GM18517 (cell line): ENCODE results near the gene MED15.
"Not testable (repeated sequence)": the region's sequence is repeated elsewhere in the genome, so short reads cannot be mapped to it uniquely, and the experiment has no call there.

ENCODE experiments used
- ATAC-seq: cut with Tn5 transposase; IDR thresholded peaks from one replicate; pipeline ENCODE4 v1.9.1; 2021; ENCODE audit warnings: mild to moderate bottlenecking, moderate library complexity; ENCODE audit not compliant: unreplicated experiment

MED15 gene

DNA sequence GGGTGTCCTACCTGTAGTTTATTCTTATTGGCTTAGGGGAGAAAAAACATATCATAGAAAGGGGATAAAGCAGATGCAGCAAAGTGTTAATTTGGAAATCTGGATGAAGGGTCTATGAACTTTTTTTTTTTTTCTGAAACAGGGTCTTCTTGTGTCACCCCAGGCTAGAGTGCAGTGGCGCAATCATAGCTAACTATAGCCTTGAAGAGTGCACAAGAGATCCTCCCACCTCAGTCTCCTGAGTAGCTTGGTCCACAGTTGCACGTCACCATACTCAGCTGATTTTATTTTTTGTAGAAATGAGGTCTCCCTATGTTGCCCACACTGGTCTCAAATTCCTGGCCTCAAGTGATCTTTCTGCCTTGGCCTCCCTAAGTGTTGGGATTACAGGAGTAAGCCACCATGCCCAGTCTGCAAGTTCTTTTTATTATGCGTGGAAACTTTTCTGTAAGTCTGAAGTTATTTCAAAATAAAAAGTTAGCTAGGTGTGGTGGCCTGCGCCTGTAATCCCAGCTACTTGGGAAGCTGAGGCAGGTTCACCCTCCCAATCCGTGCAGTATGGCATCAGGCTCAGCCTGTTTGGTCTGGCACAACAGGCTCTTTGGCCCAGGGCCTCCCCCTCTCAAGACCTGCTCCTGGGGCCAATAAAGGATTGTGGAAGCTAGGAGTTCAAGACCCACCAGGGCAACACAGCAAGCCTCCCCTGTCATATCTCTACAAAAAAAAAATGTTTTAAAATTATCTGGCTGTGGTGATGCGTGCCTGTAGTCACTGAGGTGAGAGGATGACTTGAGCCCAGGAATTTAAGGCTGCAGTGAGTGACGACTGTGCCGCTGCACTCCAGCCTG, 111.9 kb downstream of the MED15 start:
- ATAC-seq: no peak

- ATAC-seq: not testable (repeated sequence)
Measured at GRCh38 chr22:20619893-20620194, 112.4 kb downstream of the MED15 start.

- ATAC-seq: no peak
Measured at GRCh38 chr22:20621162-20621561, 113.8 kb downstream of the MED15 start.

GRCh38 chr22:20622650-20623339, 115.4 kb downstream of the MED15 start:
- ATAC-seq: no peak

DNA sequence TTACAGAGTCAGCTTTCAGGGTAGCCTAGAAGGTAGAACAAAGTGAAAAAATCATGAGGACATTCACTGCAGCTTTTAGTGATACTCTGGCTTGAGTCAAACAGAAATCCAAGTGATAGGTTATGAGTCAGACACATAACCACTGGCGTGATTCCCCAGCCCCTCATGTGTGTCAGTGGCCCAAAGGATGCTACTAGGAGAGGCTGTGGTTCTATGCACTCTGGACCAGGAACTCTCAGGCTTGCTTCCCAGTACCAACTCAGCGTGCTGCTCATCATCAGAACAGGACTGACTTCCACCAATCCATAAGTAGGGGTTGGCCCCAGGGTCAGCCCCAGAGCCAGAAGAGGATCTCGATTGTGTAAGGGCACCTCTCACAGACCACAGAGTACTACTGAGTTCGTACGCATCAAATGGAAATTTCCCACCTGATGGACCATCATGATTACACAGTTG, 116.8 kb downstream of the MED15 start:
- peak; percentile 64 for ATAC-seq

- no peak for ATAC-seq
Measured at GRCh38 chr22:20625270-20625669, 117.9 kb downstream of the MED15 start.

DNA sequence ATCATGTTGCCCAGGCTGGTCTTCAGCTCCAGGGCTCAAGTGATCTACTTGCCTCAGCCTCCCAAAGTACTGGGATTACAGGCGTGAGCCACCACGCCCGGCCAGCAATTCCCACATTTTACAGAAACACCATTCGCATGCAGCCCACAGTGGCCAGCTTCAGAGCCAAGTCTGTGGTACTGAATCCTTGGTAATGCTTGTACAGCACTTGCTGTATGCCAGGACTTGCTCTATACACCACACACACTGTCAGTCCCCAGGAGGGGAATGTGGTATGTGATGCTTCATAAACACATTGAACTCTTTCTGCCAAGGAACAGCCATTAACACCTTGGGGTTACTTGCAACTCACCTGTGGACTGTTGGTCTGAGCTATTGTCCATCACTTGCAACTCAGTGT, 119.4 kb downstream of the MED15 start:
- ATAC-seq: no peak

DNA sequence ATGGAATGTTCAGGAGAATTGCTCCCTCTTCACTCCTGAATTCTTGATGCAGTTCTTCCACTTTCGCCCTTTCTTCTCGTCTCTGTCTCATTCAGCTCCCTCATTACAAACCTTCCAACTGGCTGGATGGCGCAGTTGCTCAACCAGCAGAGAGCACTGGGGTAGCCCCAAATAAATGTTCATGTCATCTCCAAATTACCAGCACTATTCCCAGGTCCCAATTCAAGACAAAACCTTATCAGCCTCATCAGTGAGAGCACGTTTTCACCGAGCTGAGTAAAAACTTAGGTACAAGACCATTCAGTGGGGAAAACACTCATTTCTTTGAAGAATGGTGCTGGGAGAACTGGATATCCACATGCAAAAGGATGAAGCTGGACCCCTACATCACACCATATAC, 120.0 kb downstream of the MED15 start:
- no peak for ATAC-seq

GRCh38 chr22:20628081-20628939, 120.9 kb downstream of the MED15 start:
- ATAC-seq: no peak

DNA sequence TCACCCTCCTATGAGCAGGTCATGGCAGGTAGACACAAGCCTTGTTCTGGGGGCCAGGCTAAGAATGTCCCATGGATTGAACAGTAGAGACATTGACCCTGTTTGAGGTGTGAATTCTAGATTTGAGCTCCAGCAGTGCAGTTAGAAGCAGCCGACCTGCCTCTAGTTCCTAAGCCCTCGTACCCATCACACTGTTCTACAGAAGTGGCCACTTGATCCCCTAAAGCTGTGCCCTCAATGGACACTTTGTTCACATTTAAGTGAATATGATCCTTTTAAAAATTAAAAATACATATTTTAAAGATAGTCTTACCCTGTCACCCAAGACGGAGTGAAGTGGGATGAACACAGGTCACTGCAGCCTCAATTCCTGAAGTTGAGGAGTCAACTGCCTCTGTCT, 122.0 kb downstream of the MED15 start:
- no peak for ATAC-seq

- no peak for ATAC-seq
Measured at GRCh38 chr22:20630873-20631617, 123.6 kb downstream of the MED15 start.

DNA sequence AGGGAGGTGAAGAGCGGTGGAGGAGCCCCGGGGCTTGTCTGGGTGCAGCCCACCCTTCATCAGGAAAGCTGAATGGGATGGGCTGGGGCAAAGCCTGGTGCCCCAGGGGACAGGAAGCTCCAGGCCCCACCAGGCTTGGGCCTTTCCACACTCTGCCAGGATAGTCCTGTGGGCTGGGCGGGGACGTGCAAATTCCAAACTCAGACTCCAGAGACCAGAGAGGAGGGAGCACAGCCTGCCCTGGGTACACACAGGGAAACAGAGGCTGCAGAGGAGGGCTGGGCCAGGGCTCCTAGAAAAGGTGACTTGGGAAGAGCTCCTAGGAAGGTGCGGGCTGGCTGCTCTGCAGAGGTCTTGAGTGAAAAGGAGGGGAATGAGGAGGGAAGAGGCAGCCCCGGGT, 124.7 kb downstream of the MED15 start:
- no peak for ATAC-seq

DNA sequence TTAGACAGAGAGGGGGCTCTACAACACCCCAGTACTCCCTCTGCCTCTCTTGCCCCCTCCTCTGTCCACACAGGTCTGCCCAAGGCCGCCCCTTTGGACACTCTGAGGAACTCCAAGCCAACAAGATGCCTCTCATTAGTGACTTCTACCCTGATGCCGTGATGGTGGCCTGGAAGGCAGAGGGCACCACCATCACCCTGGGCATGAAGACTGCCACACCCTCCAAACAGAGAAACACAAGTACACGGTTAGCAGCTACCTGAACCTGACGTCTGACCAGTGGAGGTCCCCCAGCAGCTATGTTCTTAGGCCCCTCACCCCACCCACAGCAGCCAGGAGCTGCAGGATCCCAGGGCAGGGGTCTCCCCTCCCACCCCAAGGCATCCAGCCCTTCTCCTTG, 125.1 kb downstream of the MED15 start:
- no peak for ATAC-seq

GRCh38 chr22:20634560-20635226, 127.3 kb downstream of the MED15 start:
- ATAC-seq: no peak

DNA sequence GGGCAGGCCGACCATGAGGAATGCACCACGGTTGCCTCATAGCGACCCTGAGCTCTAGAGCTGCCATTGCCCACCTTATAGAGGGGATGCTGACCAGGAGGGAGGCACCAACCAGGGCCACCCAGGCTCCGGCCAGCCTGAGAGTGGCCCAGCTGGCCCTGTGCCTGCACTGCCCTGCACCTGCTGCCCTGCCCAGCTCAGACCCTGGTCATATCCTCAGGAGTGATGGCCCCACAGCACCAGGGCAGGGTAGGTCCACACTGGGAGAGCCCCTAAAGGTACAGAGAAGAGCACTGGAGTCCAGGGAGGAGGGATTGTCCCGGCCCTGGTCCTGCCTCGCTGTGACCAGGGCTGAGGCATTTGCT, 127.8 kb downstream of the MED15 start:
- ATAC-seq: no peak

- ATAC-seq: no peak
Measured at GRCh38 chr22:20636075-20636812, 128.8 kb downstream of the MED15 start.

DNA sequence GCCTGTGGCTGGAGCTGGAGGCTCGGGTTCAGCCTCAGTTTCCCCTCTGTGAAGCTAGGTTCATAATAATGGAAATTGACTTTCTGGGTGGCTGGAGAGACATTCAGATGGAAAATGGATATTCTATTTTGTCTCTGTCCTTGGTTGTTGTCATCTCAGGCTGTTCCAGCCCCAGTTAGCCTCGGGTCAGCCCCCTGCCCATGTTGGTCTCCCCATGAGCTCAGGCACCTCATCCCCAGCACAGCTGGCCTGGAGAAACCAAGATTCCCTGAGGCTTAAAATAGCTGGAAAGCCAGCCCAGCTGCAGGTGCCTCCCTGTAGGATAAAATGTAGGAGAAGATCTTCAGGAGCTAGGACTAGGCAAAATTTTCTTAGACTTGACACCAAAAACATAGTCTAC, 129.5 kb downstream of the MED15 start:
- no peak for ATAC-seq
